ENCODE measurements around the gene PSMD12.
"Not testable (repeated sequence)": the region's sequence is repeated elsewhere in the genome, so short reads cannot be mapped to it uniquely, and the experiment has no call there.

Gene PSMD12

DNA sequence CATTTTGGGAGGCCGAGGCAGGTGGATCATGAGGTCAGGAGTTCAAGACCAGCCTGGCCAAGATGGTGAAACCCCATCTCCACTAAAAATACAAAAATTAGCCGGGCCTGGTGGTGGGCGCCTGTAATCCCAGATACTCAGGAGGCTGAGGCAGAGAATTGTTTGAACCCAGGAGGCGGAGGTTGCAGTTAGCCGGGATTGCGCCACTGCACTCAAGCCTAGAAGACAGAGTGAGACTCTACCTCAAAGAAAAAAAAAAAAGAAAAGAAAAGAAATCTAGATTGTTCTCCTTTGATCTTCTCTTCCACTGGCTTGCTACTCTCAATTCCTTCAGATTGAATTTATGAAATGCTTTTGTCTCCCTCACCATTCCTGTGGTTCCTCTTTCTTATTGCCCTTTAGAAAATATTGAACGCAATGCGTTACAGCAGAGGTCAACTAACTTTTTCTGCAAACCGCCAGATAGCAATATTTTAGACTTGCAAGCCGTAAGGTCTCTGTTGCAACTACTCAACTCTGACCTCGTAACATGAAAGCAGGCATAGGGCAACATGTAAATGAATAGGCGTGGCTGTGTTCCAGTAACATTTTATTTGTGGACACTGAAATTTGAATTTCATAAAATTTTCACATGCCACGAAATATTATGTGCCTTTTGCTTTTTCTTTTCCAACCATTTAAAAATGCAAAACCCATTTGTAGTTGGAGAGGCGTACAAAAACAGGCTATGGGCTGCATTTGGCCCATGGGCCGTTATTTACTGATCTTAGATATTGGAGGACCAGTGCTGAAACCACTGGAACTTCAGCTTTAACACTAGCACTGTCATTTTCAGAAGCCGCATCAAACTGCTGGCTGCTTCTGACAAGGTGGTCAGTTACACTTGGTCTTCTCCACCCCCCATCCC is 35.5 kb upstream of the PSMD12 start:
- no peak overlapping the region for H3K4me3 ChIP-seq (ENCODE audit: low read length)
- no peak overlapping the region for H3K27ac ChIP-seq (ENCODE audit: low read length)
- H3K9me3 ChIP-seq (ENCODE audit: control insufficient read depth, insufficient read depth, low read length): no peaks in the 10 kb centered on the region
- no peaks in the 10 kb centered on the region for H3K36me3 ChIP-seq (ENCODE audit: control insufficient read depth, insufficient read depth, low read length)
- no peak for DNase-seq (ENCODE audit: low read depth, low spot score)
- H3K4me1 ChIP-seq (ENCODE audit: control insufficient read depth, insufficient read depth, low read length): peaks cover 5% of the 10 kb centered on the region; the same call in 1 of the 2 replicates
- no peaks in the 10 kb centered on the region for H3K27me3 ChIP-seq (ENCODE audit: control insufficient read depth, insufficient read depth, low read length)
- no CpG with 5 or more reads among the region's 16 CpGs for WGBS (ENCODE audit: insufficient coverage, insufficient read length)

DNA sequence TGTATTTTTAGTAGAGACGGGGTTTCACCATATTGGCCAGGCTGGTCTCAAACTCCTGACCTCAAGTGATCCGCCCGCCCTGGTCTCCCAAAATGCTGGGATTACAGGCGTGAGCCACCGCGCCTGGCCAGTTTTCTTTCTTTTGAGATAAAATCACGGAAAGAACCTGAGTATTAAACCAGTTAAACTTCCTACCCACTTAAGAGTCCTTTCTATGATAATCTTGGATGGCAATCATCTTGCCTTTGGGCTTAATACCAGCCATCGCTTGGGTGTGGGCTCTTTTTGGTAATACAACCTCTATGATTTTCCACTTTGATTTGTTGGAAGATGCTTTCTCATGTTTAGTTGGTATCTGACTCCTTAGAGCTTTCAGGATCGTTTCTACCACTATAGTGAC is 34.7 kb upstream of the PSMD12 start:
- H3K4me1 ChIP-seq (ENCODE audit: control insufficient read depth, insufficient read depth, low read length): peaks cover 5% of the 10 kb centered on the region; the same call in 1 of the 2 replicates
- WGBS (ENCODE audit: insufficient coverage, insufficient read length): no CpG with 5 or more reads among the region's 9 CpGs

DNA sequence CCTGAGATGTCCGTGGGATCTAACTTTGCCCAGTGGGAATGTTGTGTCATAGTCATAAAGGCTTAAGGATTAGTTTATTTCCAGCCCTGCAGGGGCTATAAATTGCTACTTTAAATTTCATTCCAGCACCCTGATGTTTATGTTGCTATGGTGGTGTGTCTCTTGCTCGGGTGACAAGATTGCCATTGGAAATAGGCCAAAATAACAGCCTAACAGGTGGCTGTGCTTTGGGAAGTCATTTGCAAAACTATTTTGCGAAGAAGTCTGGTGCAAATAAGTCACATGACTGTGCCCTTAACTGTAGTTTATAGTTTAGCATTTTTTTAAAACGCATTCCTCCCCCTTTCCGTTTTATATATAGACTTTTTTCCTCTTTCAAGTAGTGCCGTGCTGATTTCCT is 33.8 kb upstream of the PSMD12 start:
- no peak overlapping the region for H3K4me3 ChIP-seq (ENCODE audit: low read length)

More for the DNA sequence above, 34.7 kb upstream of the PSMD12 start:
- Histone ChIP-seq H3K27ac (ENCODE audit: low read length) (no peak overlapping the region), H3K36me3 (ENCODE audit: control insufficient read depth, insufficient read depth, low read length) (no peaks in the 10 kb centered on the region), H3K27me3 (ENCODE audit: control insufficient read depth, insufficient read depth, low read length) (no peaks in the 10 kb centered on the region), H3K9me3 (ENCODE audit: control insufficient read depth, insufficient read depth, low read length) (no peaks in the 10 kb centered on the region), H3K4me3 (ENCODE audit: low read length) (no peak overlapping the region)
- no peak for DNase-seq (ENCODE audit: low read depth, low spot score)

DNA sequence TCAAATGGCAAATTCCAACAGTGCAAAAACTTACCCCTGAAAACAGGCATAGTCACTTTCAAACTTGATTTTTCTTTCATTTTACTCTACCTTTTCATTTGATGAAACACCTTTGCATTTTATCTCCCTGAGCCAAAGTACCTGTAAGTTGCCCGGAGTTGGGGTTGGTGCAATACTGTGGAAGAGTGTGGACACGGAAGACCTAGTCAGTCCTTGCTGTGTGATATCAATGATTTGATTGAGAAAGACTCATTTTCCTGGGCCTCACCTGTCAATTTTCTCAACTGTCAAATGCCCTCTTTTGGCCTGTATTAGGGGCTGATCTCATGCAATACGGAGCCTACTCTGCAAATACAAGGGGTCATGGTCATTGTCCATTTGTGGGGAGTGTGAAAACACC is 33.3 kb upstream of the PSMD12 start:
- H3K36me3 ChIP-seq (ENCODE audit: control insufficient read depth, insufficient read depth, low read length): no peaks in the 10 kb centered on the region
- H3K27me3 ChIP-seq (ENCODE audit: control insufficient read depth, insufficient read depth, low read length): no peaks in the 10 kb centered on the region
- H3K4me1 ChIP-seq (ENCODE audit: control insufficient read depth, insufficient read depth, low read length): peaks cover 5% of the 10 kb centered on the region; the same call in 1 of the 2 replicates
- DNase-seq (ENCODE audit: low read depth, low spot score): no peak
- H3K9me3 ChIP-seq (ENCODE audit: control insufficient read depth, insufficient read depth, low read length): no peaks in the 10 kb centered on the region
- no peak overlapping the region for H3K27ac ChIP-seq (ENCODE audit: low read length)
- H3K4me3 ChIP-seq (ENCODE audit: low read length): no peak overlapping the region
- no CpG with 5 or more reads among the region's 3 CpGs for WGBS (ENCODE audit: insufficient coverage, insufficient read length)

More for the DNA sequence above, 33.8 kb upstream of the PSMD12 start:
- DNase-seq (ENCODE audit: low read depth, low spot score): no peak
- H3K27me3 ChIP-seq (ENCODE audit: control insufficient read depth, insufficient read depth, low read length): no peaks in the 10 kb centered on the region
- no CpG with 5 or more reads among the region's 6 CpGs for WGBS (ENCODE audit: insufficient coverage, insufficient read length)
- H3K36me3 ChIP-seq (ENCODE audit: control insufficient read depth, insufficient read depth, low read length): no peaks in the 10 kb centered on the region
- H3K9me3 ChIP-seq (ENCODE audit: control insufficient read depth, insufficient read depth, low read length): no peaks in the 10 kb centered on the region
- H3K4me1 ChIP-seq (ENCODE audit: control insufficient read depth, insufficient read depth, low read length): peaks cover 5% of the 10 kb centered on the region; the same call in 1 of the 2 replicates
- H3K27ac ChIP-seq (ENCODE audit: low read length): no peak overlapping the region

DNA sequence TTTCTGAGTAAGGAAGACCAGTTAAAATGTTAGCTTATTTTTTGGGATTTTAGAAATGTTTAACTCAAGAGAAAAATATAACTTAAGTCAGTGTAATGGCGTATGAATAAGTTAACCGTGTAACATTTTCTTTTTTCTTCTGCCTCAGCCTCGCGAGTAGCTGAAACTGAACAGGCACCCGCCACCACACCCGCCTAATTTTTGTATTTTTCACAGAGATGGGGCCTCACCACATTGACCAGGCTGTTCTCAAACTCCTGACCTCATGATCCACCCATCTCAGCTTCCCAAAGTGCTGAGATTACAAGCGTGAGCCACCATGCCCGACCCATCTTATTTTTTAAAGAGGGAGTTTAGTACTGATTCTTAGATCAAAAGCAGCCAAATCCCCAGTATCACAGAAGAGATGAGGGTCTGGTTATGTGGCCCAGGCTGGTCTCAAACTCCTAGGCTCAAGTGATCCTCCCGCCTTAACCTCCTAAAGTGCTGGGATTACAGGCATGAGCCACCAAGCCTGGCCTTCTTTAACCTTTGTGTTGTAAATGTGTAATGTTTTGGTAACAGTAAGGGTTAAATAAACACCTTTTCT is 27.5 kb upstream of the PSMD12 start:
- H3K27me3 ChIP-seq (ENCODE audit: control insufficient read depth, insufficient read depth, low read length): no peaks in the 10 kb centered on the region
- H3K4me1 ChIP-seq (ENCODE audit: control insufficient read depth, insufficient read depth, low read length): no peaks in the 10 kb centered on the region
- H3K27ac ChIP-seq (ENCODE audit: low read length): no peak overlapping the region
- no peak for DNase-seq (ENCODE audit: low read depth, low spot score)
- H3K4me3 ChIP-seq (ENCODE audit: low read length): no peak overlapping the region
- H3K36me3 ChIP-seq (ENCODE audit: control insufficient read depth, insufficient read depth, low read length): no peaks in the 10 kb centered on the region
- WGBS (ENCODE audit: insufficient coverage, insufficient read length): no CpG with 5 or more reads among the region's 9 CpGs
- no peaks in the 10 kb centered on the region for H3K9me3 ChIP-seq (ENCODE audit: control insufficient read depth, insufficient read depth, low read length)

DNA sequence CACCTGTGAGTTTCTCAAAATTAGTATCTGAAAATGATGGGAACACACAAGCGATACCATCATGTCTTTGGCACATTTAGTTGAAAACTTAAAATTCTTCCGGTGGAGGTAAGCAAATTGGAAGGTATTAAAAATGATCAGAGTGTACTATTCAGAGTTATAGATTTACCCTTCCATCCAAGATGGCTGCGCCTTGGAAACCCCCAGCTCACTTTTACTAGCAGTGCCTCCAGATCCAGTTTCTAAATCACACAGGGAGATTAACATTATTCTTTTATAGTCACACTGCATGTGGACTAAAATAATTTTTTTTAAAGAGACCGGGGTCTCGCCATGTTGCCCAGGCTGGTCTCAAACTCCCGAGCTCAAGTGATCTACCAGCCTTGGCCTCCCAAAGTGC is 25.7 kb upstream of the PSMD12 start:
- no CpG with 5 or more reads among the region's 6 CpGs for WGBS (ENCODE audit: insufficient coverage, insufficient read length)
- no peak overlapping the region for H3K27ac ChIP-seq (ENCODE audit: low read length)

DNA sequence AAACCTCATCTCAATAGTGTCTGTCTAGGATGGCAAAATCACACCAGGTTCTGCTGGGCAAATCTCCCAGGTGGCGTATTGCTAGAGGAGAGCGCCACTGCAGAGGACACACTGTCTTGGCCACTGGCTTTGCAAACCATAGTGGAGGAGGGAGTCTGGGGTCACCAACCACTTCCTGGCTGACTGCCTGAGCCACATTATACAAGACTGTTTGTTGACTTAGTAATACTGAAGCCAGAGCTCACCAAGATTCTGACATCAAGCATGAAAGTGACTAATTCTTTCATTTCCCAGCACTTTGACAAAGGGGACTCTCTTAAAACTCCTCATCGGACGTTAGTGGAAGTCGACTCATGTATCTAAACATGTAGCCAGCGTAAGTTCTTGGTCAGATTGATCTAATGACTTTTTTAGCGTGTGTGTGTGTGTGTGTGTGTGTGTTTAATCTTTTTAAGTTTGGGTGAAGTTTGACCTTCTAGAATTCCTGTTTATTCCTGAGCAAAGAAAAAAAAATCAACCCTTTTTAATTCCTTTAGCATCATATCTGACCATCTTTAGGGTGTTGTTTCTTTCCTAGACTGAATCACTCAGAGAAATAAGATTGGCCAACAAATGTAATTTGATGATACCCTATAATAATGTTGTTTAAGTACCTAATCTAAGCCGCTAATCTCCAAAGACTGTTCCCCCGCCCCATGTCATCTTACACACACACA is 24.4 kb upstream of the PSMD12 start:
- Histone ChIP-seq H3K27ac (ENCODE audit: low read length) (no peak overlapping the region), H3K9me3 (ENCODE audit: control insufficient read depth, insufficient read depth, low read length) (no peaks in the 10 kb centered on the region), H3K4me3 (ENCODE audit: low read length) (no peak overlapping the region), H3K27me3 (ENCODE audit: control insufficient read depth, insufficient read depth, low read length) (no peaks in the 10 kb centered on the region), H3K36me3 (ENCODE audit: control insufficient read depth, insufficient read depth, low read length) (no peaks in the 10 kb centered on the region), H3K4me1 (ENCODE audit: control insufficient read depth, insufficient read depth, low read length) (no peaks in the 10 kb centered on the region)
- no CpG with 5 or more reads among the region's 9 CpGs for WGBS (ENCODE audit: insufficient coverage, insufficient read length)
- DNase-seq (ENCODE audit: low read depth, low spot score): no peak

More for the DNA sequence above, 25.7 kb upstream of the PSMD12 start:
- Histone ChIP-seq H3K36me3 (ENCODE audit: control insufficient read depth, insufficient read depth, low read length) (no peaks in the 10 kb centered on the region), H3K27me3 (ENCODE audit: control insufficient read depth, insufficient read depth, low read length) (no peaks in the 10 kb centered on the region), H3K9me3 (ENCODE audit: control insufficient read depth, insufficient read depth, low read length) (no peaks in the 10 kb centered on the region), H3K4me1 (ENCODE audit: control insufficient read depth, insufficient read depth, low read length) (no peaks in the 10 kb centered on the region), H3K4me3 (ENCODE audit: low read length) (no peak overlapping the region)
- no peak for DNase-seq (ENCODE audit: low read depth, low spot score)

DNA sequence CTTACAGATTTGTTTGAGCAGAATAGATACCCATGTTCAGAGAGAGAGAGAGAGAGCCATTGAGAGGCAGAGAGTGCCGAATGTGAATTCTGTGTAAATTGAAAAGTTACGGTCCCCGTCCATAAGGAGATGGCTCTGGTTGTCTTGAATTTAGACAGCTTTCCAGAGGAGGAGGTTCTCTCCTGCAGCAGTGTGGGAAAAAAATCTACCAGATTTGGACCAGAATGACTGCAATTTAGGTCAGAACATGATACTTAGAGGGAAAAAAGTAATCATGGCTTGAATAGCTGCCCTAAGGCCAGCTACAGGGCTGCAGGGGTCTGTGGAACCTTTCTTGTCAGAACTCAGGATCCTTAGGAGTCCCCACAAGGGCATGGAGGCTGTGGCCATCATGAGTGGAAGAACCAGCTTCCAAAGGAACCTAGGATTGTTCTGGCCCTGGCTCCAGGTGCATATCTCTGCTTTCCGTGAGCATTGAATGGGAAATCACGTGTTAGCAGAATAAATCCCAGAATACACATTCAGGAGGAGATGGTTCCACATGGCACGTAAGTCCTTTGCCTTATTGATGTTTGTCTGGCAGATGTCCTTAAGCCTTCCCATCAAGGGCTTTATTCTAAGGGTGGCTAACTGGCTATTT is 23.7 kb upstream of the PSMD12 start:
- DNase-seq (ENCODE audit: low read depth, low spot score): no peak
- WGBS (ENCODE audit: insufficient coverage, insufficient read length): no CpG with 5 or more reads among the region's 6 CpGs
- Histone ChIP-seq H3K27ac (ENCODE audit: low read length) (no peak overlapping the region), H3K36me3 (ENCODE audit: control insufficient read depth, insufficient read depth, low read length) (no peaks in the 10 kb centered on the region), H3K9me3 (ENCODE audit: control insufficient read depth, insufficient read depth, low read length) (no peaks in the 10 kb centered on the region), H3K27me3 (ENCODE audit: control insufficient read depth, insufficient read depth, low read length) (no peaks in the 10 kb centered on the region), H3K4me1 (ENCODE audit: control insufficient read depth, insufficient read depth, low read length) (no peaks in the 10 kb centered on the region), H3K4me3 (ENCODE audit: low read length) (no peak overlapping the region)

DNA sequence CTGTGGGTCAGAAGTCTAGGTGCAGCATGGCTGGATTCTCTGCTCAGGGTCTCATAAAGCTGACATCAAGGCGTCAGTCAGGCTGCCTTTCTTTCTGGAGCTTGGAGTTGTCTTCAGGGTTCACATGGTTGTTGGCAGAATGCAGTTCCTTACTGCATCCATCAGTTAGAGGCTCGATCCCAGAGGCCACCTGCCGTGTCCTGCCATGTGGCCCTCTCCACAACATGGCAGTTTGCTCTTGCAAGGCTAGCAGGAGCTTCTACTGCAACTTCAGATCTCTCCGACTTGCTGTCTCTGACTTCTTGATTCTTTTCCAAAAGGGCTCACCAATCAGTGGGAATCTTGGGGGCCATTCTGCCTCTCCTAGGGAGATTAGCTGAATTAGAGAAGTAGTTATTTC is 22.6 kb upstream of the PSMD12 start:
- Histone ChIP-seq H3K36me3 (ENCODE audit: control insufficient read depth, insufficient read depth, low read length) (no peaks in the 10 kb centered on the region), H3K9me3 (ENCODE audit: control insufficient read depth, insufficient read depth, low read length) (no peaks in the 10 kb centered on the region), H3K4me3 (ENCODE audit: low read length) (no peak overlapping the region), H3K4me1 (ENCODE audit: control insufficient read depth, insufficient read depth, low read length) (no peaks in the 10 kb centered on the region), H3K27ac (ENCODE audit: low read length) (no peak overlapping the region), H3K27me3 (ENCODE audit: control insufficient read depth, insufficient read depth, low read length) (no peaks in the 10 kb centered on the region)
- no CpG with 5 or more reads among the region's 4 CpGs for WGBS (ENCODE audit: insufficient coverage, insufficient read length)
- DNase-seq (ENCODE audit: low read depth, low spot score): no peak

DNA sequence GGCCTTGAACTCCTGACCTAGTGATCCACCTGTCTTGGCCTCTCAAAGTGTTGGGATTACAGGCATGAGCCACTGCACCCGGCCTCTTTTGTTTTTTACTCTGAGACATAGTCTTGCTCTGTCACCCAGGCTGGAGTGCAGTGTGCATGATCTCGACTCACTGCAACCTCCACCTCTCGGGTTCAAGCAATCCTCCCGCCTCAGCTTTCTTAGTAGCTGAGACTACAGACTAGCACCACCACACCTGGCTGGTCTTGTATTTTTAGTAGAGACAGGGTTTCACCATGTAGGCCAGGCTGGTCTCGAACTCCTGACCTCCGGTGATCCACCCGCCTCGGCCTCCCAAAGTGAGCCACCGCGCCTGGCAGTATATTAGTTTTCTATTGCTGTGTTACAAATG is 22.2 kb upstream of the PSMD12 start:
- not testable (repeated sequence) for H3K36me3 ChIP-seq (ENCODE audit: control insufficient read depth, insufficient read depth, low read length); H3K4me3 ChIP-seq (ENCODE audit: low read length); H3K27me3 ChIP-seq (ENCODE audit: control insufficient read depth, insufficient read depth, low read length); H3K9me3 ChIP-seq (ENCODE audit: control insufficient read depth, insufficient read depth, low read length); DNase-seq (ENCODE audit: low read depth, low spot score); H3K27ac ChIP-seq (ENCODE audit: low read length); H3K4me1 ChIP-seq (ENCODE audit: control insufficient read depth, insufficient read depth, low read length)
- WGBS (ENCODE audit: insufficient coverage, insufficient read length): no CpG with 5 or more reads among the region's 10 CpGs
